HEK293T (cell line): ENCODE results near the gene ATAD3A.
A peak's percentile ranks its signal among the peaks of the same experiment; 100 is the strongest.

Experiments
- CTCF ChIA-PET: fragments of 350-600 bp; formaldehyde crosslinking; extraction: SDS; loops from one replicate; lab custom pipeline; 2021; ENCODE audit warnings: antibody characterized with exemption, inconsistent platforms; lab: Yijun Ruan, JAX
- POLR2A ChIA-PET: fragments of 350-600 bp; formaldehyde crosslinking; extraction: SDS; loops from one replicate; lab custom pipeline; 2020; ENCODE audit warnings: antibody characterized with exemption, inconsistent platforms; lab: Yijun Ruan, JAX
- DNase-seq: peaks from one replicate; pipeline ENCODE4 v3.0.0; 2012; ENCODE audit warnings: mixed read lengths; ENCODE audit errors: extremely low spot score
- ARNT ChIP-seq: fragments of 450-650 bp; IDR thresholded peaks from 2 replicates; pipeline ENCODE4 v1.6.1; 2017; ENCODE audit warnings: mild to moderate bottlenecking
- BHLHE40 ChIP-seq: fragments of 450-650 bp; IDR thresholded peaks from 2 replicates; pipeline ENCODE4 v1.6.1; 2016; ENCODE audit warnings: mild to moderate bottlenecking, moderate library complexity, borderline replicate concordance
- CTBP1 ChIP-seq: fragments of 450-650 bp; IDR thresholded peaks from 2 replicates; pipeline ENCODE4 v1.6.1; 2016; ENCODE audit warnings: borderline replicate concordance
- ELF4 ChIP-seq: fragments of 450-650 bp; IDR thresholded peaks from 2 replicates; pipeline ENCODE4 v1.6.1; 2017; ENCODE audit warnings: antibody characterized with exemption
- FOXA1 ChIP-seq: fragments of 450-650 bp; IDR thresholded peaks from 2 replicates; pipeline ENCODE4 v1.6.1; 2016; ENCODE audit warnings: mild to moderate bottlenecking
- FOXK2 ChIP-seq: fragments of 450-650 bp; IDR thresholded peaks from 2 replicates; pipeline ENCODE4 v1.6.1; 2016; ENCODE audit warnings: mild to moderate bottlenecking
- FOXM1 ChIP-seq: fragments of 450-650 bp; IDR thresholded peaks from 2 replicates; pipeline ENCODE4 v1.6.1; 2017; ENCODE audit warnings: mild to moderate bottlenecking, borderline replicate concordance
- HDGF ChIP-seq: fragments of 450-650 bp; IDR thresholded peaks from 2 replicates; pipeline ENCODE4 v1.6.1; 2017; ENCODE audit warnings: antibody characterized with exemption, borderline replicate concordance
- L3MBTL2 ChIP-seq: fragments of 450-650 bp; conservative IDR thresholded peaks from 2 replicates; pipeline ENCODE4 v1.6.1; 2016; ENCODE audit warnings: mild to moderate bottlenecking
- LEF1 ChIP-seq: fragments of 450-650 bp; IDR thresholded peaks from 2 replicates; pipeline ENCODE4 v1.6.1; 2017; ENCODE audit warnings: mild to moderate bottlenecking, borderline replicate concordance
- NFRKB ChIP-seq: fragments of 450-650 bp; IDR thresholded peaks from 2 replicates; pipeline ENCODE4 v1.6.1; 2016; ENCODE audit warnings: mild to moderate bottlenecking, moderate library complexity
- SP1 ChIP-seq: fragments of 450-650 bp; IDR thresholded peaks from 2 replicates; pipeline ENCODE4 v1.6.1; 2017
- SUZ12 ChIP-seq: fragments of 450-650 bp; IDR thresholded peaks from 2 replicates; pipeline ENCODE4 v1.6.1; 2016; ENCODE audit warnings: mild to moderate bottlenecking
- TARDBP ChIP-seq: fragments of 450-650 bp; IDR thresholded peaks from 2 replicates; pipeline ENCODE4 v1.6.1; 2016
- ZNF384 ChIP-seq: fragments of 450-650 bp; IDR thresholded peaks from 2 replicates; pipeline ENCODE4 v1.6.1; 2016
- TF ChIP-seq, protein P1 (sequence below): fragments of 450-650 bp; IDR thresholded peaks from 2 replicates; pipeline ENCODE4 v1.6.1; 2016

Gene ATAD3A

DNA sequence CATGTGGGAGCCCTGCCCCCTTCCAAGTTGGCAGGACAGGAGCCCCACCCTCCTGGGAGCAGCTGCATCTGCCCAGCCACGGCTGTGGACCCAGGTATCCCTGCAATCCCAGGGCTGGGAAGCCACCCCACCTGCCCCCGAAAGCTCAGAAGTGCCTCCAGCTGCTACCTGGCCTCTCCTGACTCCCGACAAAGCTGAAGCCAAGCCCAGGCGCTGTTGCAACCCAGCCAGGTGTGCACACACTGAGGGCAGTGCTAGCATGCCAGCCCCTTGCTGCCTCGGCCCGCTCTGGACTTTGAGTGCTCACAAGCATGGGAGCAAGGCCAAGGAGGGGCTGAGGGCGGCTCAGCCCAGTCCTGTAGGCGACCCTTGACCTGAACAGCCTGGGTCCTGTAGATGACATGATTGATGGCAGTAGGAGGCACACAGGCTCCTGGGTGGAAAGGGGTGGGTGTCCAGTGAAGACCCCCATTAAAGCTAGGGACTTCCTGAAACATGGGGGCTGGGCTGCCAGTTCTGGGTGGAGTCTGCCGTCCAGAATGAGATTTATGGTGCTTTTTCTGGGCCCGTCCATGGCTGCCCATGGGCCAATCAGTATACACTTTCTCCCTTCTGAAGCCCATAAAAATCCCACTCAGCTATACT, 65.5 kb downstream of the ATAD3A start:
- CTCF ChIA-PET: no interaction called here

DNA sequence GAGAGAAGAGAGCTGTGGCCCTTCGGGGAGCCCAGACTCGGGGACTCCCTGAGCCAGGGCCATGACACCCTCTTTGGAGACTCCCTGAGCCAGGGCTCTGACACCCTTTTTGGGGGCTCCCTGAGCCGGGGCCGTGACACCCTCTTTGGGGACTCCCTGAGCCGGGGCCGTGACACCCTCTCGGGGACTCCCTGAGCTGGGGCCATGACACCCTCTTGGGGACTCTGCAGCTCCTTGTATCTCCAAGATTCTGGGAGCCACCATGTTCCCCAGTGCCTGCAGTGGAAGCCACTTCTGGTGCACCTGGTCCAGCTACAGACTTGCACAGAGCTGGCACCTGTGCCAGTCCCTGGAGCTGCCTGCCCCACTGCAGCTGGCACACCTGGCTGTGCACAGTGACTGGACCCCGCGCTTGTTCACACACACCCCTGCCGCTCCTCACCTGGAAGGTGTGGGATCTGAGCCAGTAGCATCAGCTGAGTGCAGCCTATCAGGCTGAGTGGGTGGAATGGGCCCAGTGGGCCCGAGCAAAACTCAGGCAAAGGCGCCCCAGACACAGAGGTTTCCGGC, 66.5 kb downstream of the ATAD3A start:
- TF ChIP-seq ARNT (no peak), TARDBP (no peak), L3MBTL2 (no peak), BHLHE40 (no peak), SUZ12 (no peak), FOXK2 (no peak), FOXM1 (no peak), NFRKB (no peak), CTBP1 (no peak), FOXA1 (no peak), ELF4 (no peak), HDGF (no peak), SP1 (no peak), LEF1 (no peak)
- TF ChIP-seq, protein P1, sequence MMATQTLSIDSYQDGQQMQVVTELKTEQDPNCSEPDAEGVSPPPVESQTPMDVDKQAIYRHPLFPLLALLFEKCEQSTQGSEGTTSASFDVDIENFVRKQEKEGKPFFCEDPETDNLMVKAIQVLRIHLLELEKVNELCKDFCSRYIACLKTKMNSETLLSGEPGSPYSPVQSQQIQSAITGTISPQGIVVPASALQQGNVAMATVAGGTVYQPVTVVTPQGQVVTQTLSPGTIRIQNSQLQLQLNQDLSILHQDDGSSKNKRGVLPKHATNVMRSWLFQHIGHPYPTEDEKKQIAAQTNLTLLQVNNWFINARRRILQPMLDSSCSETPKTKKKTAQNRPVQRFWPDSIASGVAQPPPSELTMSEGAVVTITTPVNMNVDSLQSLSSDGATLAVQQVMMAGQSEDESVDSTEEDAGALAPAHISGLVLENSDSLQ: no peak
- ChIA-PET CTCF (no interaction called here), POLR2A (interaction anchor here (0.6 to 1.7 kb wide), 4 partner anchors 8 to 37 kb away, joined by 3 to 6 read pairs (median 4); partner anchors contain the start of gene MIB2)
- DNase-seq: no peak

More for the DNA sequence above, 65.5 kb downstream of the ATAD3A start:
- POLR2A ChIA-PET: interaction anchor here (0.7 to 1.7 kb wide), 3 partner anchors 9 to 38 kb away, joined by 4 to 6 read pairs (median 5); partner anchors contain the start of gene MIB2
- DNase-seq: no peak
- TF ChIP-seq, protein P1: peak; percentile 66
- no peak for TF ChIP-seq ARNT

DNA sequence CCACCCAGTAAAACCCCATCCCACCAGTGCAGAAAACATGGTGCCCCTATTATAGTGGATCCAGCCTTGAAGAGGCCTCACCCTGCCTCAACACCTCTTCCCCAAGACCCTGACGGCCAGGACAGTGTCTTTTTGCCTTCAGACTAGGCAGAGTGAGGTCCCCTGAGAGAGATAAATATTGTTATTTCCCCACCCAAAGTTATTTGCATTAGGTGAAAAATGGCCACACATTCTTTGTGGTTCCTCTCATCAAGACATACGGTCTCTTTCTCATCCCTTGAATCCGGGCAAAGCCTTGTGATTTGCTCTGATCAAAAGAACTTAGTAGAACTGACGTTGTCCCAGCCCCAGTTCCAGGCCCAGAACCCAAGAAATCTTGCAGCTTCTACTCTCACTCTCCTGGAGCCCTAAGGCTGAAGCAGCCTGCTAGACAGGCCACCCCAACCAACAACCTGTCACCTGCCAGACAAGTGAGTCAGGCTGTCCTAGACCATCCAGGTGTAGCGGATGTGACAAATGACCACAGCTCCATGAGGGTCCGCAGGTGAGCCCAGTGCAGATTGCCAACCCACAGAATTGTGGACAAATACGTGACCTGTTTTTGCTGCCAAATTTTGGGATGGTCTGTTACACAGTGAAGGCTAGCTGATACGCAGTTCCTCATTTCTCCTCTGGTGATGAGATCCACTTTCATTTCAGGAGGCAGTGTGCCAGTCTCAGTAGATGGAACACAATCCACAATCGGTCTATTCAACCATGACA, 70.8 kb downstream of the ATAD3A start:
- ChIA-PET POLR2A (no interaction called here), CTCF (no interaction called here)
- TF ChIP-seq HDGF (no peak), ARNT (no peak), BHLHE40 (no peak), SUZ12 (no peak), FOXK2 (no peak), ELF4 (no peak), SP1 (no peak), FOXM1 (no peak), NFRKB (no peak), L3MBTL2 (no peak)
- TF ChIP-seq, protein P1: no peak
- no peak for DNase-seq

DNA sequence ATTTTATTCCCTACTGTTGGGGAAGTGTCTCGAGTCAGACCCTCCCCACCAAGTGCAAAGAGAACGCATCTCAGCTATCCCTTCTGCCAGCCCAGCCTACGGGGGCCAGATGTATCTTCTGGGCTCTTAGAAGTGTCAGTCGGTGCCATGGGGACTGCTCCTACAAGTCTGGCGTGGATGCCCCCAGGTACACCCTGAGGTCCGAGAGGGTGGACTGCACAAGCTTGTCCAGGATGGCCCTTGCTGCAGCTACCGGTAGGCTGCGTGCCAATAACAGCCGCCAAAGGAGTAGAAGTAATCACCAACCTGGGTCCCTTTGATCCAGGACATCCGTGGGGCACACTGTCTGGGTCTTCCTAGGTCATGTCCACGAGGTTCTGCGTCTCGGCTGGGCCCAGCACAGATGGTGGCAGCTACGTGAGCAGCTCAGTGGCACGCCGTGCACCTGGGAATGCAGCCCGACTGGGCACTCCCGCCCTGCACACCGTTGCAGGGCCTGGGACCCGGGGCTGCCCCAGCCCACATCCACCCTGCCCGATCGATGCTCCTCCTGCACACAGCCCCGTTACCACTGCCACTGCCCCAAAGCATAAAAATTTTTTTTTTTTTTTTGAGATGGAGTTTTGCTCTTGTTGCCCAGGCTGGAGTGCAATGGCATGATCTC, 71.5 kb downstream of the ATAD3A start:
- TF ChIP-seq, protein P1: no peak
- TF ChIP-seq BHLHE40 (no peak), FOXK2 (no peak), NFRKB (no peak), TARDBP (no peak), HDGF (no peak), SP1 (no peak), SUZ12 (no peak), LEF1 (no peak), FOXA1 (no peak), CTBP1 (no peak), FOXM1 (no peak), L3MBTL2 (no peak), ARNT (no peak), ZNF384 (no peak), ELF4 (no peak)
- ChIA-PET POLR2A (no interaction called here), CTCF (no interaction called here)
- DNase-seq: no peak
